IMR-90 (cell line): ENCODE results near the gene ARMC9. TPM values are rescaled to one million over a fixed set of nuclear protein-coding genes. Genes with fewer than 3 reads are reported as not detected.
A peak's percentile ranks its signal among the peaks of the same experiment; 100 is the strongest.

Experiments used
- ATAC-seq: fragments of 200-7000 bp; cut with Tn5 transposase; 2 replicates; pipeline ENCODE4 v1.9.1; 2020; ENCODE audit warnings: low read depth, mild to moderate bottlenecking, moderate library complexity
- BruUV-seq: library from RNA; stranded (reverse); fragments of 400-500 nt; replicated peaks from 2 replicates; lab custom pipeline; 2021; lab: Mats Ljungman, UMichigan
- CTCF ChIA-PET: fragments of 300-600 bp; formaldehyde crosslinking; extraction: SDS; loops from one replicate; lab custom pipeline; 2021; ENCODE audit warnings: antibody characterized with exemption; lab: Yijun Ruan, JAX
- POLR2A ChIA-PET: fragments of 300-600 bp; sonication (Branson Sonifier 250); formaldehyde crosslinking; loops from one replicate; lab custom pipeline; 2022; ENCODE audit warnings: antibody characterized with exemption; ENCODE audit not compliant: unreplicated experiment; lab: Charles Lee
- DNase-seq: peaks from one replicate; pipeline ENCODE4 v3.0.0; 2013
- H2AFZ ChIP-seq: replicated peaks from 2 replicates; pipeline ENCODE3; 2013; ENCODE audit warnings: low read length, mild to moderate bottlenecking; ENCODE audit not compliant: poor library complexity
- H2AK5ac ChIP-seq: 2 replicates; pipeline ENCODE4 v1.6.1; 2013; ENCODE audit warnings: low read depth, low read length, inconsistent platforms
- H2AK9ac ChIP-seq: replicated peaks from 2 replicates; pipeline ENCODE3; 2013; ENCODE audit warnings: mild to moderate bottlenecking, low read depth, low read length, moderate library complexity; ENCODE audit not compliant: poor library complexity
- H2BK120ac ChIP-seq: 2 replicates; pipeline ENCODE4 v1.6.1; 2013; ENCODE audit warnings: low read depth, low read length, inconsistent platforms
- H2BK15ac ChIP-seq: 3 replicates; pipeline ENCODE4 v1.6.1; 2013; ENCODE audit warnings: low read depth, low read length, inconsistent platforms
- H2BK20ac ChIP-seq: 2 replicates; pipeline ENCODE4 v1.6.1; 2013; ENCODE audit warnings: low read depth, mild to moderate bottlenecking, inconsistent platforms, low read length, moderate library complexity
- H2BK5ac ChIP-seq: 2 replicates; pipeline ENCODE4 v1.6.1; 2013; ENCODE audit warnings: mild to moderate bottlenecking, low read depth, low read length, inconsistent platforms; ENCODE audit not compliant: poor library complexity, severe bottlenecking
- H3K14ac ChIP-seq: replicated peaks from 2 replicates; pipeline ENCODE4 v1.6.1; 2013; ENCODE audit warnings: low read depth, low read length, inconsistent platforms
- H3K18ac ChIP-seq: 2 replicates; pipeline ENCODE4 v1.6.1; 2013; ENCODE audit warnings: low read depth, low read length, control low read depth
- H3K23ac ChIP-seq: 2 replicates; pipeline ENCODE4 v1.6.1; 2013; ENCODE audit warnings: low read depth, low read length, inconsistent platforms
- H3K27ac ChIP-seq: 2 replicates; pipeline ENCODE4 v1.5.1; 2013; ENCODE audit warnings: mild to moderate bottlenecking, control low read depth, low read length; ENCODE audit not compliant: insufficient read depth
- H3K27me3 ChIP-seq: 2 replicates; pipeline ENCODE4 v1.6.1; 2013; ENCODE audit warnings: low read length; ENCODE audit not compliant: control insufficient read depth, insufficient read depth
- H3K36me3 ChIP-seq: 2 replicates; pipeline ENCODE4 v1.6.1; 2013; ENCODE audit warnings: low read length, mixed read lengths; ENCODE audit not compliant: control insufficient read depth, insufficient read depth
- H3K4ac ChIP-seq: 2 replicates; pipeline ENCODE4 v1.6.1; 2013; ENCODE audit warnings: low read depth, low read length, inconsistent platforms
- H3K4me1 ChIP-seq: 2 replicates; pipeline ENCODE4 v1.6.1; 2013; ENCODE audit warnings: low read length, mixed read lengths; ENCODE audit not compliant: control insufficient read depth, insufficient read depth
- H3K4me2 ChIP-seq: 2 replicates; pipeline ENCODE4 v1.6.1; 2013; ENCODE audit warnings: low read depth, mild to moderate bottlenecking, control low read depth, low read length, moderate library complexity
- H3K4me3 ChIP-seq: 2 replicates; pipeline ENCODE4 v1.5.1; 2013; ENCODE audit warnings: low read depth, mild to moderate bottlenecking, control low read depth, low read length, moderate library complexity; ENCODE audit not compliant: insufficient read depth
- H3K56ac ChIP-seq: 2 replicates; pipeline ENCODE4 v1.6.1; 2013; ENCODE audit warnings: low read length, inconsistent platforms; ENCODE audit not compliant: insufficient read depth; ENCODE audit errors: extremely low read depth
- H3K79me1 ChIP-seq, 2 experiments: 2 replicates each; pipeline ENCODE4 v1.6.1; 2013; ENCODE audit warnings: low read length in 2 of 2, inconsistent platforms in 1 of 2, low read depth in 1 of 2
- H3K9ac ChIP-seq: 2 replicates; pipeline ENCODE4 v1.6.1; 2013; ENCODE audit warnings: low read depth, low read length, control low read depth
- H3K9me1 ChIP-seq: 2 replicates; pipeline ENCODE4 v1.6.1; 2013; ENCODE audit warnings: low read length, inconsistent platforms; ENCODE audit not compliant: insufficient read depth
- H3K9me3 ChIP-seq: 2 replicates; pipeline ENCODE4 v1.6.1; 2013; ENCODE audit warnings: low read length; ENCODE audit not compliant: control insufficient read depth, insufficient read depth
- H4K20me1 ChIP-seq: 2 replicates; pipeline ENCODE4 v1.6.1; 2013; ENCODE audit warnings: low read length, inconsistent platforms; ENCODE audit not compliant: insufficient read depth
- H4K5ac ChIP-seq: 2 replicates; pipeline ENCODE4 v1.6.1; 2013; ENCODE audit warnings: mild to moderate bottlenecking, low read depth, low read length, control low read depth
- H4K8ac ChIP-seq, 2 experiments: 2 replicates each; pipeline ENCODE4 v1.6.1; 2013; ENCODE audit warnings: low read depth in 2 of 2, low read length in 2 of 2, control low read depth in 1 of 2, inconsistent platforms in 1 of 2
- H4K91ac ChIP-seq: 2 replicates; pipeline ENCODE4 v1.6.1; 2013; ENCODE audit warnings: low read depth, low read length, inconsistent platforms; ENCODE audit not compliant: insufficient read depth
- BHLHE40 ChIP-seq: fragments of 150-350 bp; IDR thresholded peaks from 2 replicates; pipeline ENCODE4 v1.6.1; 2016; ENCODE audit warnings: mild to moderate bottlenecking, low read depth, low read length
- ELK1 ChIP-seq: fragments of 150-350 bp; IDR thresholded peaks from 2 replicates; pipeline ENCODE4 v1.6.1; 2016; ENCODE audit warnings: low read depth, mild to moderate bottlenecking, low read length, moderate library complexity, borderline replicate concordance
- FOS ChIP-seq: fragments of 150-350 bp; IDR thresholded peaks from 2 replicates; pipeline ENCODE4 v1.6.1; 2016; ENCODE audit warnings: low read depth, low read length
- MAZ ChIP-seq: IDR thresholded peaks from 2 replicates; pipeline ENCODE4 v1.6.1; 2012; ENCODE audit warnings: low read depth, mild to moderate bottlenecking, low read length, improper control_type of control experiment, moderate library complexity, borderline replicate concordance
- POLR2A ChIP-seq: IDR thresholded peaks from 2 replicates; pipeline ENCODE4 v1.6.1; 2012; ENCODE audit warnings: mild to moderate bottlenecking, low read depth, low read length
- RCOR1 ChIP-seq: IDR thresholded peaks from 2 replicates; pipeline ENCODE4 v1.6.1; 2012; ENCODE audit warnings: mild to moderate bottlenecking, low read length, improper control_type of control experiment; ENCODE audit not compliant: insufficient replicate concordance
- USF2 ChIP-seq: fragments of 150-350 bp; IDR thresholded peaks from 2 replicates; pipeline ENCODE4 v1.6.1; 2017; ENCODE audit warnings: mild to moderate bottlenecking, antibody characterized with exemption, low read length, low read depth
- WGBS, 2 experiments: methylation state at CpG; one replicate each; pipeline versions ENCODE4 v1.1.5 to v1.1.7; 2013; ENCODE audit warnings: missing lambda C conversion rate in 2 of 2; ENCODE audit not compliant: insufficient read length in 1 of 2; ENCODE audit errors: extremely low coverage in 2 of 2; 5-methylcytosine and 5-hydroxymethylcytosine counted together
- dilution Hi-C: fragments of 300-500 bp; cut with HindIII; formaldehyde crosslinking; loops from one replicate; pipeline ENCODE4 v1.14.3; 2018; ENCODE audit warnings: low sequenced_read_pairs; ENCODE audit not compliant: unreplicated experiment
- in situ Hi-C: fragments of 300-500 bp; cut with MboI; formaldehyde crosslinking; loops from 3 replicates; pipeline ENCODE4 v1.14.3; 2019; ENCODE audit warnings: low sequenced_read_pairs, inconsistent platforms, mixed read lengths
- intact Hi-C: fragments of 100-400 bp; cut with micrococcal nuclease; formaldehyde crosslinking; loops from 2 replicates; pipeline ENCODE4 v1.10.0; 2022
- polyA plus RNA-seq, 3 experiments: library from polyadenylated mRNA; depleted of rRNA; stranded (reverse); fragments of >200 nt; gene quantifications; 2 replicates each; pipeline ENCODE4 v1.2.3, GENCODE V29; 2012; ENCODE audit warnings: low replicate concordance in 1 of 3
- total RNA-seq: library from RNA; depleted of rRNA; stranded (reverse); fragments of >200 nt; gene quantifications from 2 replicates; pipeline ENCODE4 v1.2.3, GENCODE V29; 2012

The ARMC9 gene
- total and polyA plus RNA-seq, 2 of the 4 experiments (the other 2 are of a cell fraction) = 36.0 to 46.6 TPM

GRCh38 chr2:231228974-231229529 is 30.6 kb downstream of the ARMC9 start:
- no peak overlapping the region for H3K4ac ChIP-seq
- 0 out of 2 replicates have a peak overlapping the region, but pooled peaks have one; percentile 18 for H3K14ac ChIP-seq
- TF ChIP-seq MAZ = no peak
- TF ChIP-seq RCOR1 = no peak
- TF ChIP-seq FOS = no peak
- TF ChIP-seq ELK1 = no peak
- TF ChIP-seq USF2 = no peak
- no peak for TF ChIP-seq POLR2A
- TF ChIP-seq BHLHE40 = no peak
- DNase-seq (no peak), ATAC-seq (no peak)
- peaks cover 7% of the 10 kb centered on the region; the same call in 1 of the 2 replicates for H3K36me3 ChIP-seq
- no peak overlapping the region for H3K18ac ChIP-seq
- no peak overlapping the region for H4K5ac ChIP-seq
- H3K9ac ChIP-seq = 0 out of 2 replicates have a peak overlapping the region, but pooled peaks have one; percentile 20
- H2AFZ ChIP-seq = no peak overlapping the region
- no peaks in the 10 kb centered on the region for H3K27me3 ChIP-seq
- intact Hi-C loops = no loop called here
- no peak overlapping the region for H2AK9ac ChIP-seq
- H2BK15ac ChIP-seq = no peak overlapping the region
- H3K9me3 ChIP-seq = no peaks in the 10 kb centered on the region
- no peak overlapping the region; the same call in 1 of the 2 replicates for H2AK5ac ChIP-seq
- no peaks in the 10 kb centered on the region for H4K20me1 ChIP-seq
- no TSS peak for BruUV-seq
- H4K91ac ChIP-seq = no peak overlapping the region
- peaks cover 13% of the 10 kb centered on the region for H3K4me1 ChIP-seq
- H3K23ac ChIP-seq = peak overlapping the region; percentile 27; the same call in 1 of the 2 replicates
- H3K27ac ChIP-seq = peak overlapping the region; percentile 57; the same call in 1 of the 2 replicates
- in situ Hi-C loops = loop anchor here (5.0 kb wide), 1 partner anchor 183 kb away; no protein-coding TSS in a partner anchor
- H2BK5ac ChIP-seq = no peak overlapping the region
- ChIA-PET POLR2A (no interaction called here), CTCF (interaction anchor here (1.6 kb wide), 1 partner anchor 118 kb away, joined by 7 read pairs; no protein-coding TSS in a partner anchor)
- H3K9me1 ChIP-seq = peaks cover 7% of the 10 kb centered on the region; the same call in 1 of the 2 replicates
- H3K4me3 ChIP-seq = no peak overlapping the region
- no peak overlapping the region for H2BK20ac ChIP-seq
- WGBS, 2 experiments = no CpG with 5 or more reads among the region's 5 CpGs
- no peak overlapping the region for H2BK120ac ChIP-seq
- H3K79me1 ChIP-seq = peaks cover 0 to 10% of the 10 kb centered on the region in 2 experiments; a peak in 1 of 4 replicates
- dilution Hi-C loops = no loop called here
- no peak overlapping the region; the same call in 1 of the 2 replicates for H3K4me2 ChIP-seq
- H3K56ac ChIP-seq = no peak overlapping the region
- no peak overlapping the region; a peak in 1 of 4 replicates for H4K8ac ChIP-seq
